Measurements from ENCODE around the gene SALL4. TPM values are rescaled to one million over a fixed set of nuclear protein-coding genes. Genes with fewer than 3 reads are reported as not detected.

SALL4 gene
- total and polyA plus RNA-seq, 9 of the 15 experiments (the other 6 are each of a cell fraction or from before 2014, with no cell fraction given), result 0.03 to 0.07 TPM; not detected in 7

DNA sequence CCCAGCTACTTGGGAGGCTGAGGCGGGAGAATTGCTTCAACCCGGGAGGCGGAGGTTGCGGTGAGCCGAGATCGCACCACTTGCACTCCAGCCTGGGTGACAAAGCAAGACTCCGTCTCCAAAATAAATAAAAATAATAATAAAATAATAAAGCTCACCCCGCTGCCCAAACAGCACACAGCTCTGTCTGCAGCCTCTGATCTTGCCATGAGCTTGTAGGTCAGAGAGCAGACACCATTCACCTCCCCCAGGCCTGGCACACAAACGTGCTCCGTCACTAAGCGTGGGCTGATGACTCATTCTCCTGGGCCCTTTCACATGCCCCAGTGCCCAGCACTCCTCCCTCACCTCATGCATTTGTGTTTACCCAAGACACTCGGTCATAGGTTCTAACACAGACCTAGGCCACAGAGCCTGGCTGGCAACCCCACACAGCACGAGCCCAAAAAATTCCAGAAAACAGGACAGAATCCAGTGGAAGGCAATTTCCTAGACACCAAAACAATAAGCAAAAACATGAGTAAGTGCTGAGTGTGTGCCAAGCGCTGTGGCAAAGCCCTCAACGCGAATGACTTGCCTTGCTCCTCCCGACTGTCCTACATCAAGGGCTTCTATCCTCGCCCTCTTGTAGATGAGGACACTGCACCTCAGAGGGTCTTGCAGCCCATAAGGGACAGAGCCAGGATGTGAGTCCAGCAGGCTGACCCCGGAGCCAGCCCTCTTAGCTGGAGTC is 52.1 kb downstream of the SALL4 start:
- 9% methylated on average over 18 of the region's 19 CpGs for WGBS (ENCODE audit: insufficient coverage, low coverage, missing lambda C conversion rate)
- no peak for FAIRE-seq
- Histone ChIP-seq H3K9me3 (replicated peaks; ENCODE audit: control insufficient read depth, insufficient read depth, low read depth, low read length) (no peaks in the 10 kb centered on the region), H3K36me3 (ENCODE audit: control insufficient read depth, insufficient read depth, low read length) (no peaks in the 10 kb centered on the region), H3K9me1 (ENCODE audit: control insufficient read depth, insufficient read depth, low read length) (no peaks in the 10 kb centered on the region), H2AFZ (ENCODE audit: low read depth, low read length) (no peak overlapping the region), H3K27me3 (ENCODE audit: control insufficient read depth in 2 of 2, insufficient read depth in 2 of 2, low read length in 2 of 2) (peaks cover 5 to 13% of the 10 kb centered on the region in 2 experiments; a peak in 3 of 5 replicates), H3K9ac (ENCODE audit: insufficient read depth in 1 of 2, low read depth in 2 of 2, low read length in 2 of 2) (no peak overlapping the region), H3K4me3 (no peak overlapping the region), H4K20me1 (replicated peaks; ENCODE audit: control insufficient read depth, insufficient read depth, low read length) (no peaks in the 10 kb centered on the region), H3K4me1 (replicated peaks in 1 of 2; ENCODE audit: control insufficient read depth in 2 of 2, insufficient read depth in 2 of 2, low read length in 2 of 2) (no peaks in the 10 kb centered on the region), H3K27ac (ENCODE audit: extremely low read depth, low read depth, low read length) (no peak overlapping the region), H3K4me2 (ENCODE audit: insufficient read depth, low read length) (no peak overlapping the region), H3K79me2 (ENCODE audit: control insufficient read depth, insufficient read depth, low read length) (no peaks in the 10 kb centered on the region)
- in situ Hi-C loops (cut with MboI) (no loop called here), intact Hi-C loops (cut with micrococcal nuclease) (no loop called here)
- ChIA-PET POLR2A (interaction anchor here (0.8 kb wide), 1 partner anchor 48 kb away, joined by 3 read pairs; no protein-coding TSS in a partner anchor), CTCF (ENCODE audit: low intra/inter-chr PET ratio) (no interaction called here)
- DNase-seq (ENCODE audit: extremely low read depth in 1 of 4, low spot score in 3 of 4), result no peak
- TF ChIP-seq CREM (IDR thresholded peaks at IDR 0.05; ENCODE audit: low read depth) (peak; percentile 47; the same call in 1 of the 2 replicates), EGR1 (conservative IDR thresholded peaks at IDR 0.05) (peak; percentile 29; the same call in 1 of the 2 replicates), ZNF24 (IDR thresholded peaks at IDR 0.05) (no peak), RBM15 (IDR thresholded peaks at IDR 0.05; ENCODE audit: insufficient read depth, low read length) (no peak), NFE2 (IDR thresholded peaks at IDR 0.05; ENCODE audit: low read depth) (0 out of 2 replicates have a peak, but pooled peaks have one; percentile 18), NCOA4 (IDR thresholded peaks at IDR 0.05; ENCODE audit: partially characterized antibody) (no peak), PTTG1 (tag; IDR thresholded peaks at IDR 0.05; ENCODE audit: low read depth) (no peak)
- TF ChIP-seq, protein P1, sequence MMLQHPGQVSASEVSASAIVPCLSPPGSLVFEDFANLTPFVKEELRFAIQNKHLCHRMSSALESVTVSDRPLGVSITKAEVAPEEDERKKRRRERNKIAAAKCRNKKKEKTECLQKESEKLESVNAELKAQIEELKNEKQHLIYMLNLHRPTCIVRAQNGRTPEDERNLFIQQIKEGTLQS (IDR thresholded peaks at IDR 0.05), result peak; percentile 51
- TF ChIP-seq, protein P1 (CRISPR knock-in tag; conservative IDR thresholded peaks at IDR 0.05), result no peak
- TF ChIP-seq, protein P2, sequence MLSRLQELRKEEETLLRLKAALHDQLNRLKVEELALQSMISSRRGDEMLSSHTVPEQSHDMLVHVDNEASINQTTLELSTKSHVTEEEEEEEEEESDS (CRISPR knock-in tag; IDR thresholded peaks at IDR 0.05), result no peak
- TF ChIP-seq, protein P3, sequence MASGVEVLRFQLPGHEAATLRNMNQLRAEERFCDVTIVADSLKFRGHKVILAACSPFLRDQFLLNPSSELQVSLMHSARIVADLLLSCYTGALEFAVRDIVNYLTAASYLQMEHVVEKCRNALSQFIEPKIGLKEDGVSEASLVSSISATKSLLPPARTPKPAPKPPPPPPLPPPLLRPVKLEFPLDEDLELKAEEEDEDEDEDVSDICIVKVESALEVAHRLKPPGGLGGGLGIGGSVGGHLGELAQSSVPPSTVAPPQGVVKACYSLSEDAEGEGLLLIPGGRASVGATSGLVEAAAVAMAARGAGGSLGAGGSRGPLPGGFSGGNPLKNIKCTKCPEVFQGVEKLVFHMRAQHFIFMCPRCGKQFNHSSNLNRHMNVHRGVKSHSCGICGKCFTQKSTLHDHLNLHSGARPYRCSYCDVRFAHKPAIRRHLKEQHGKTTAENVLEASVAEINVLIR (CRISPR knock-in tag; IDR thresholded peaks at IDR 0.05), result no peak
- TF ChIP-seq, protein P4, sequence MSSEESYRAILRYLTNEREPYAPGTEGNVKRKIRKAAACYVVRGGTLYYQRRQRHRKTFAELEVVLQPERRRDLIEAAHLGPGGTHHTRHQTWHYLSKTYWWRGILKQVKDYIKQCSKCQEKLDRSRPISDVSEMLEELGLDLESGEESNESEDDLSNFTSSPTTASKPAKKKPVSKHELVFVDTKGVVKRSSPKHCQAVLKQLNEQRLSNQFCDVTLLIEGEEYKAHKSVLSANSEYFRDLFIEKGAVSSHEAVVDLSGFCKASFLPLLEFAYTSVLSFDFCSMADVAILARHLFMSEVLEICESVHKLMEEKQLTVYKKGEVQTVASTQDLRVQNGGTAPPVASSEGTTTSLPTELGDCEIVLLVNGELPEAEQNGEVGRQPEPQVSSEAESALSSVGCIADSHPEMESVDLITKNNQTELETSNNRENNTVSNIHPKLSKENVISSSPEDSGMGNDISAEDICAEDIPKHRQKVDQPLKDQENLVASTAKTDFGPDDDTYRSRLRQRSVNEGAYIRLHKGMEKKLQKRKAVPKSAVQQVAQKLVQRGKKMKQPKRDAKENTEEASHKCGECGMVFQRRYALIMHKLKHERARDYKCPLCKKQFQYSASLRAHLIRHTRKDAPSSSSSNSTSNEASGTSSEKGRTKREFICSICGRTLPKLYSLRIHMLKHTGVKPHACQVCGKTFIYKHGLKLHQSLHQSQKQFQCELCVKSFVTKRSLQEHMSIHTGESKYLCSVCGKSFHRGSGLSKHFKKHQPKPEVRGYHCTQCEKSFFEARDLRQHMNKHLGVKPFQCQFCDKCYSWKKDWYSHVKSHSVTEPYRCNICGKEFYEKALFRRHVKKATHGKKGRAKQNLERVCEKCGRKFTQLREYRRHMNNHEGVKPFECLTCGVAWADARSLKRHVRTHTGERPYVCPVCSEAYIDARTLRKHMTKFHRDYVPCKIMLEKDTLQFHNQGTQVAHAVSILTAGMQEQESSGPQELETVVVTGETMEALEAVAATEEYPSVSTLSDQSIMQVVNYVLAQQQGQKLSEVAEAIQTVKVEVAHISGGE (CRISPR knock-in tag; IDR thresholded peaks at IDR 0.05), result peak in 1 of 3 experiments; percentile 10; a peak in 1 of 6 replicates
- no peak for ATAC-seq
- BruUV-seq (replicated peaks), result no TSS peak

All from K562 (cell line).